Activated T-helper 9 cell treated with anti-CD3 and anti-CD28 coated beads, Interleukin-2, amount 50 U/mL, for 16 hours (primary cell): Measurements from ENCODE around the gene JAZF1.

Source experiments
- DNase-seq: peaks from one replicate; pipeline ENCODE4 v3.0.0-alpha.2; 2020; ENCODE audit warnings: low read depth

Gene JAZF1

GRCh38 chr7:28180364-28181147, at the start of gene JAZF1:
Gene JAZF1 (minus strand): TSS chr7:28180795.
- peak; percentile 44 for DNase-seq

- no peak for DNase-seq
Measured at GRCh38 chr7:28230261-28230660, 49.7 kb upstream of the JAZF1 start.

DNA sequence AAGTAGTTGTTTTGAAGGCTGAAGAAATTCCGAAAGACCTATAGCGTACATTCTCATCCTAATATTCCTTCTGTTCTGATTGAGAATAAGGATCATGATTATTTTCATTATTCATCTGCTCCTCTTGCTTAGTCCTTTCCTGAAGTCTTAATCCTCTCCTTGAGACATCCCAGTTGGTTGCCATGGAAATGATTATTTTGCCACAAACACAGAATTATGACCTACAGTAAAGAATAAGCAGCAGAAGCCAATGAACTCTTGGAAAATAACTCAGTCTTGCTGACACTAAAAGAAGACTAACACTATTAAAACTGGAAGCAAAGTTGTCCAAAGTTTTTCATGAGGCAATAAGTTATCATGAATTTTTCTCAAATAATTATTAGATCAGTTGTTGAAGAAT, 47.8 kb upstream of the JAZF1 start:
- DNase-seq: no peak

DNA sequence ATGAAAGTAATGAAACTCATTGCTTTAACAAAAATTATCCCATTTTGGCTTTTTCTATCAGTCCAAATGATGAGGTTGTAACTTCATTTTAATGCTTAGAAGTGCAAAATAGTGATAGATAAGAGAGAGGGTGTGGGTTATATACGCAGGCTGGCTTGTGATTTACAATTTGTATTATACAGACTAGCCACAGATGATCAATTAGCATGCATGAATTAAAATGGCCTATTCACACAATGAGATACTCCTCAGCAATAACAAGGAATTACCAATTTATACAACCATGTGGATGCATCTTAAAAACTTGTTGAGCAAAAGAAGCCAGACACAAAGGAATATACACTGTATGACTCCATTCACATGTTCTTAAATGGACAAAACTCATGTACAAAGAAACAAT, 45.4 kb upstream of the JAZF1 start:
- no peak for DNase-seq

DNA sequence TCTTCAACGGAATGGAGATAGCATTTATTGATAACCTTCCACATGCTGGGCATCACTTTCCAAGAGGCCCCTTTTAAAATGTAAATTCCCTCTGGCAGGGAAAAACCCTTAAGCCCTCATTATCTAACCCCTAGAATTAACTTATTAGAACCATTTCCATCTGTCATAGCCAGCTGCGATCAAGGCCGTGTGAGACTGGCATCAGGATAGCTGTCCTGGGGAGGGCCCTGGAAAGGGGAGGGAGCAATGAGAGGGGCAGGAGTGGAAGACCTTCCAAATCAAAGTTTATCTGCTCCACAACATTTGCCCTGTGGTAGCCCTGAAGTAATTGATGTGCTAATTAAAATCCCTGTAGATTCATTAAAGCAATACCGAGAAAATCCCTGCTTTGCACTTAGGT, 45.0 kb upstream of the JAZF1 start:
- DNase-seq: no peak

GRCh38 chr7:28224675-28225074, 44.1 kb upstream of the JAZF1 start:
- DNase-seq: no peak

- DNase-seq: no peak
Measured at GRCh38 chr7:28224172-28224571, 43.6 kb upstream of the JAZF1 start.

DNA sequence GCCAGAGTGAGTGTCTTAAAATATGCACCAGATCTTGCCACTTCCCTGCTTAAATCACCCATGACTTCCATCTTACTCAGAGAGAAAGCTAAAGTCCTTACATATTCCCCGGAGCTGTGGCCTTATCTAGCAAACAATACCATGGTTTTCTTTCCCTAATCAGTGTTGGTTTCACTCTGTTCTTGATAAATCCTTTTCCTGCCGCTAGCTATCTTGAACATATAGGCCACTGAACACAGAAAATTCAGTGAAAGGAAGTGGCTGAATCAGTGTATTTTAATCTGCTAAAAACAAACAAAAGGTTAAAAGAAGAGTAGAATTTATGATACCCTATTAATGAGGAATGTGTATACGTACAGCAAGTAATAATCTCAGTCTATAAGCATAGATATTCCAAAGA, 42.0 kb upstream of the JAZF1 start:
- DNase-seq: no peak

DNA sequence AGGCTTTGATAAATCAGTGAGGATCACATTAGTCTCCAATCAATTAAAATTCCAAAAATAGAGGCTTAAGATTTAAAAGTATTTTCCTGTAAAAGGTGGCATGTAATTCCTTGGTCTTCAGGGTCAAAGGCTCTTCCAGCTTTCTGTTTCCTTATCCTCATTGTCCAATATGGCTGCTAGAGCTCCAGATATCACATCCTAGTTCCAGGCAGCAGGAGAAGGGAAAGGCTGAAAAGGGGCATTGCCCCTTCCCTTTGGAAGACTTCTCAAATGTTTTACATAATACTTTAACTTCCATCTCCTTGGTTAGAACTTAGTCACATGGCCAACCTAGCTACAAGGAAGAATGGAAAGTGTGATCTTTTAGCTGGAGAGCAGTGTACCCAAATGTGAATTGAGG, 39.2 kb upstream of the JAZF1 start:
- no peak for DNase-seq

DNA sequence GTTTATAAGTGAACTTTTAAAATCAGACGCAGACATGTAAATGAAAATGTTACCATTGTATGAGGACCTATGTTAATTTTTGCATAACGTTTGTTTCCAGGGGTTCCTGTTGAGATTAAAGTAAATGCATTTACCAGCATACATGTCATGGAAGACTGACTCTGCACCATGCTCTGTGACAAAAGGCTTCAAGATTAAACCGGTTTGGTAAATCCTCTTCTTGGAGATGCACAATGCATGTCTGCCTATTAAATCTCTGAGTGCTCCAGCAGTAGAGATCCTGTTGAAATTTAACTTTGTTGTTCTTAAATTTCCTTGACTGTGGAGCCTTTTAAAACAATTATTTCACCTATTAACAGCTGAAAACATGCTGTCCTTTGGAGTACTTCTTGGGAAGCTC, 36.5 kb upstream of the JAZF1 start:
- DNase-seq: no peak

DNA sequence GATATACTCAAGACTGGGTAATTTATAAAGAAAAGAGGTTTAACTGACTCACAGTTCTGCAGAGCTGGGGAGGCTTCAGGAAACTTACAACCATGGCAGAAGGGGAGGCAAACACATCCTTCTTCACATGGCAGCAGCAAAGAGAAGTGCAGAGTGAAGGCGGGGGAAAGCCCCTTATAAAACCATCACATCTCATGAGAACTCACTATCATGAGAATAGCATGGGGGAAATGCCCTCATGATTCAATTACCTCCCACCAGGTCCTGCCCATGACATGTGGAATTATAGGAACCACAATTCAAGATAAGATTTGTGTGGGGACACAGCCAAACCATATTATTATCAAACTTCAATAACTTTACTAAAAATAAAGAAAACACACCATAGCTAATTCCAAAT, 30.4 kb upstream of the JAZF1 start:
- DNase-seq: peak; percentile 10

DNA sequence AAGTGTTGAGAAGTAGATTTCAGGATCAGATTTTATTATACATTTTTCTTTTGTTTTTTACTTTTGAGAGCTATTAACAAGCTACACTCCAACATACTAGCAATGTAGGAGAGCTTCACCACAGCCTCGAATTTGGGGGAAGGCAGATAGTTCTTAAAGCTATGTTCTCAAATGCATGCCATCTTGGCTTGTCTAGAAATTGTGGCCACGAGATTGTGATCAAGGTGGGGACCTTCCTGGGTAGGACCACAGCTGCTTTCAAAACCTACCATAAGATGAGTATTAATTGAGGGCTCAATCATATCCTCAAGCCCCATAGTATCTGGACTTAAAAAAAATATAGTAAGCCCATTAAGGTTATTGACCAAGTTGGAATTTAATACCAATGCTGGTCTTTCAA, 27.9 kb upstream of the JAZF1 start:
- no peak for DNase-seq

DNA sequence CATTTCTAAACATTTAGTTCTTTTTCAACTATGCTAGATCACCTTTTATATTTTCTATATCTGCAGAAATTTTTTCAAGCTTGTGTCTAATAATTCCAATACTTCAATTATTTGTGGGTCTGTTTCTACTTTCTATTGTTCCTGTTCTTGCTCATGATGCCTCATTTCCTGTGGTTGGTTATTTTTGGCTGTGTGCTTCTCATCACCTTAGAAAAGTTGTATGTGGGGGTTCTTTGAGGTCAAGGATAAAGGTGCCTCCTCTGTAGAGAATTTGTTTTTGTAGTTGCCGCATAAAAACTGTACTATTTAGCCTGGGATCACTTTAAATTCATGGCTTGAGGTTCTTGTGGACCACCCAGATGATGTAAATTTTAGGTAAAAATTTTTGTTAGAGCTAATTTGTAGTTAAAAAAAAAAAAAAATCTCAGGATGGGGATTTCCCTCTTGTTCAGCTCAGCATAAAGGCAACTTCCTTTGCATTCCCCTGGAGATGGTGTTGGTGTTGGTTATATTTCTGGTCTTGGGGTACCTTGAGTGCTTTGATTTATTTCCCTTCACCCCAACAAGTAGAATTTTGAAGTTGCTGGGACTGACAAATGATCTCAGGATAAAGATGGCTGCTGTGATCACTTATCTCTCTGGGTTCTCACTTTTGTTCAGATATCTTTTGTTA, 27.0 kb upstream of the JAZF1 start:
- no peak for DNase-seq

- no peak for DNase-seq
Measured at GRCh38 chr7:28205506-28205905, 24.9 kb upstream of the JAZF1 start.

DNA sequence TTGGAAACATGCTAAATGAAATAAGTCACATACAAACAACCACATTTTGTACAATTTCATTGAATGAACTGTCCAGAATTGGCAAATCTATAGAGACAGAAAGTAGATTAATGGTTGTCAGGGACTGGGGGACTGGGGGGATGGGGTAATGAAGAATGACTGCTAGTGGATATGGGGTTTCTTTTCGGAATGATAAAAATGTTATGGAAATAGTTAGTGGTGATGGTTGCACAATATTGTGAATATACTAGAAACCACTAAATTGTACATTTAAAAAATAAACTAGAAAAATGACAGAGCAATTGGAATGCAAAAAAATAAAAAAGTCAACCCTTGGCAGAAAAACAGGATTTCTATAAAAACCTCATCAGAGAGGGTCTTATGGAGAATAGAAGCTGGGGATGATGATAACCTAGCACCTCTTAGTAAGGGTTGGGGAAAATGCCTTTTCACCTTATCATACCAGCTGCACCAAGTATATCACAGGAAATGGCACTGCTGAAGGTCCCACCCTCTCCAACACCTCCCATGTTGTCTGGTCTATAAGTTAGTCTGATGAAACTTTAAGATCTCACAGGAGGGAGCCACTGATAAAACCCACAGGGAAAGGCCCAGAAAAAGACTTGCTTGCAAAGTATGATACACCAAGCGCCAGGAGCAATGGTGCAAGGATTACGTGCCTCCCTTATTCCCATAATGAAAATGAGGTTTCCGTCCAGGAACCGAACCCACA, 23.1 kb upstream of the JAZF1 start:
- DNase-seq: no peak

DNA sequence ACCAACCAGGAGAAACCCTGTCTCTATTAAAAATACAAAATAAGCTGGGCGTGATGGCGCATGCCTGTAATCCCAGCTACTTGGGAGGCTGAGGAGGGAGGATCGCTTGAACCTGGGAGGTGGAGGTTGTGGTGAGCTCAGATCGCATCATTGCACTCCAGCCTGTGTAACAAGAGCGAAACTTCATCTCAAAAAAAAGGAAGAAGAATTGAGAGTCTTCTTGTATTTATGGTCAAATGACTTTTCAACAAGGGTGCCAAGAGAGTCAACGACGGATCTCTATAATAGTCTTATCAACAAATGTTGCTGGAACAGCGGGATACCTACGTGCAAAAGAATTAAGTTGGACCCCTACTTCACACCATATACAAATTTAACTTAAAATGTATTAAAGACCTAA, 21.6 kb upstream of the JAZF1 start:
- DNase-seq: no peak

DNA sequence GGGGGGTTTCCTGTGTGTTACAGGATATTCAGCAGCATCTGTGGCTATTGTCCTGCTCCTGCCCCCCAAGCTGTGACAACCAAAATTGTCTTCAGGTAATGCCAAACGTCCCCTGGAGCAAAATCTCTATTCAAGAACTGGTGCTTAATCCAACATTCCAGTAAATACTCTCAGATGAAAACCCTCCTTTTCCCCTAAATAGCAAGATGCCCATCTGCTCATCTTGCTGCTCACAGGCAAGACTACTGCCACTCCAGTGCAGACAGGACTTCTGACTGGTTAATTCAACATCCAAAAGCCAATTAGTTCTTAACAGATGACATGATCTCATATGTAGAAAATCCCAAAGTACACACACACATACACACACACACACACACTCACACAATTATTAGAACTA, 20.5 kb upstream of the JAZF1 start:
- DNase-seq: no peak

GRCh38 chr7:28200598-28200997, 20.0 kb upstream of the JAZF1 start:
- DNase-seq: no peak

GRCh38 chr7:28199021-28199510, 18.5 kb upstream of the JAZF1 start:
- DNase-seq: no peak

DNA sequence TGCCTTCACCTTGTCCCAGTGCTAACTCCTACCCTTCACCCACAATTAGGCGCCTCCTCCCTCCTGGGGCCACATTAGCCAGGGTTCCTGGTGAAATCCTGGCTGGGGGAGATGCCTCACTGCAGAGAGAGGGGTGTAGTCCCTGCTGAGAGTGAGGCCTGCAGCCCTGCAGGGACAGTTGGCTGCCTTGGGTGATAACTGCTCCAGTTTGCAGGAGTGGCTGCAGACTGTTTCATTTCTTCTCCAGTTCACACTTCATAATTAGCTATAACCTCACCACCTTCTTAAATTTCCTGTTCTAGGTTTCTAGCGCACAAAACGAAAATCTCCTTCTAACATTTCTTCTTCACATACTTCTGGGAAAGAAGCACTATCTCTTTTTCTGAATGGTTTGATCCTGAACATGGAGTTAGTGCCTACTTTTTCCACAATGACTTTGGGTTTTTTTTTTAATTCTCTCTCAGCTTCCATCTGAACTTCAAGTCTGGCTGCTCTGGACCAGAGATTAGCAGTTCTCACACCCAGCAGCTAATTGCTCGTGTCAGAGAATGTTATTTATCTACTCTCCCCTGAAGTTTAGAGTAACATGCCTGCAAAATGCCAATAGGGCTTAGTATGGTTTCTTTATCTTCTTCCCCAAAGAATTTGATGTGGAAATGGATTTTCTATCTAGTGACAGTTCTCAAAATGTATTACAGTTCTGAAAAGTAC, 15.5 kb upstream of the JAZF1 start:
- no peak for DNase-seq

DNA sequence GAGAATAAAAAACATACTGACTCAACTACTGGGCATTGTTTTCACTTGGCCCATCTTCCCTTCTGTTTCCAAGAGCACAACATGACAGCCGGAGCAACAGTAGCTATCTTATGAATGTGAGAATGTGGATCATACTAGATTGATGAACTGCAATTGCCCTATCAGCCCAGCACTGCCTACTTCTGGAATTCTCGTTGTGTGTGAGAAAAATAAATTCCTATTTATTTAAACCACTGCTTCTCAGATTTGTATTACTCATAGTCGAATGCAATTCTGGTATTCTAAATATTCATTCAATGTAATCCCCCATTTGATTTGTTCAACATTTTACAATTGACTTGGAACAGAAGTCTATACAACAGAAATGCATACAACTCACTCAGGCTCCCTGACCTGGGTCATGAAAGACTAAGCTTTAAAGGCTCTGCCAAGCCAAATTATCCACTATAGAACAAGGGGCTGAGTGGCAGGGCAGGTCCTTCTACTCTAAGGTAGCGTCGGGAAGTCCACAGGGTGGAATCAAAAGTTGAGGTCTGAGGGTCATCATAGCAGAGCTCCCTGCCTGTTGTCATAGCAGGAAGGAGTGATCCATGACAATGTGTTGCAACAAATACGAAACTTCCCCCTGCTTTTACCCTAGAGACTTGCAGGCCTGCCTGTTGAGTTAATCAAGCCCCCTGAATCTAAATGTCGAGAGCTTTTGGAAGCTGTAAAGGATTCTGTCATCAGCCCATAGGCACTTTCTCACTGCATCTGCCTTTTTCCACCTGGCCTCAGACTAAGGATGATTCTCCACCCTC, 12.4 kb upstream of the JAZF1 start:
- DNase-seq: no peak

DNA sequence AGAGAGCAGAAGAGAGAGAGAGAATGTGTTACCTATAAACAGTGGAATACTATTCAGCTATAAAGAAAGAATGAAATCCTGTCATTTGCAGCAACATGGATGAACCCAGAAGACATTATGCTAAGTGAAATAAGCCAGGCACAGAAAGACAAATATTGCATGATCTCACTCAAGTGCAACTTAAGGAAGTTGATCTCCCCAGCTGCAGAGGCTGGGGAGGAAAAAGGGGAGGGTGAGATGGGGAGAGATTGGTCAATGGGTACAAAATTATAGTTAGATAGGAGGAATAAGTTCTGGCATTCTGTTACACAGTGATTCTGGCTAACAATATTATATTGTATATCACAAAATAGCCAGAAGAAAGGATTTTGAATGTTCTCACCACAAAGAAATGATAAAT, 11.2 kb upstream of the JAZF1 start:
- DNase-seq: no peak
